ENCODE data around the gene MCUB.

GRCh38 chr4:109614015-109614414 is 54.0 kb downstream of the MCUB start:
- TF ChIP-seq, protein P1, sequence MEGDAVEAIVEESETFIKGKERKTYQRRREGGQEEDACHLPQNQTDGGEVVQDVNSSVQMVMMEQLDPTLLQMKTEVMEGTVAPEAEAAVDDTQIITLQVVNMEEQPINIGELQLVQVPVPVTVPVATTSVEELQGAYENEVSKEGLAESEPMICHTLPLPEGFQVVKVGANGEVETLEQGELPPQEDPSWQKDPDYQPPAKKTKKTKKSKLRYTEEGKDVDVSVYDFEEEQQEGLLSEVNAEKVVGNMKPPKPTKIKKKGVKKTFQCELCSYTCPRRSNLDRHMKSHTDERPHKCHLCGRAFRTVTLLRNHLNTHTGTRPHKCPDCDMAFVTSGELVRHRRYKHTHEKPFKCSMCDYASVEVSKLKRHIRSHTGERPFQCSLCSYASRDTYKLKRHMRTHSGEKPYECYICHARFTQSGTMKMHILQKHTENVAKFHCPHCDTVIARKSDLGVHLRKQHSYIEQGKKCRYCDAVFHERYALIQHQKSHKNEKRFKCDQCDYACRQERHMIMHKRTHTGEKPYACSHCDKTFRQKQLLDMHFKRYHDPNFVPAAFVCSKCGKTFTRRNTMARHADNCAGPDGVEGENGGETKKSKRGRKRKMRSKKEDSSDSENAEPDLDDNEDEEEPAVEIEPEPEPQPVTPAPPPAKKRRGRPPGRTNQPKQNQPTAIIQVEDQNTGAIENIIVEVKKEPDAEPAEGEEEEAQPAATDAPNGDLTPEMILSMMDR (IDR thresholded peaks at IDR 0.05), result no peak
- TF ChIP-seq POLR2A (IDR thresholded peaks at IDR 0.05), result no peak

Measured in adrenal gland (tissue), 5 donors.